ENCODE data around the gene DBI.
"Not testable (repeated sequence)": the region's sequence is repeated elsewhere in the genome, so short reads cannot be mapped to it uniquely, and the experiment has no call there.

The DBI gene

GRCh38 chr2:119365436-119365835 is 1.3 kb upstream of the DBI start:
- Histone ChIP-seq H3K27ac (ENCODE audit: low read depth, low read length) (no peak overlapping the region), H3K9ac (ENCODE audit: low read depth, low read length) (peak overlapping the region; percentile 81; the same call in 1 of the 2 replicates), H3K36me3 (ENCODE audit: insufficient read depth, low read length) (peaks cover 23% of the 10 kb centered on the region), H3K4me1 (ENCODE audit: insufficient read depth, low read length) (peaks cover 14% of the 10 kb centered on the region; the same call in 1 of the 2 replicates), H3K4me3 (ENCODE audit: low read length) (peak overlapping the region; percentile 83), H3K27me3 (ENCODE audit: insufficient read depth, low read length) (no peaks in the 10 kb centered on the region), H3K9me3 (ENCODE audit: insufficient read depth, low read depth, low read length) (no peaks in the 10 kb centered on the region)
- WGBS: 49% methylated on average over 6 of the region's 6 CpGs

GRCh38 chr2:119366161-119366648 is 572 bp upstream of the DBI start:
- Histone ChIP-seq H3K9me3 (ENCODE audit: insufficient read depth, low read depth, low read length) (no peaks in the 10 kb centered on the region), H3K4me1 (ENCODE audit: insufficient read depth, low read length) (peaks cover 14% of the 10 kb centered on the region; the same call in 1 of the 2 replicates), H3K4me3 (ENCODE audit: low read length) (peak overlapping the region; percentile 83), H3K27me3 (ENCODE audit: insufficient read depth, low read length) (no peaks in the 10 kb centered on the region), H3K36me3 (ENCODE audit: insufficient read depth, low read length) (peaks cover 31% of the 10 kb centered on the region), H3K27ac (ENCODE audit: low read depth, low read length) (peak overlapping the region; percentile 67), H3K9ac (ENCODE audit: low read depth, low read length) (peak overlapping the region; percentile 81)
- 3% methylated on average over 17 of the region's 17 CpGs for WGBS

- Histone ChIP-seq H3K9ac (ENCODE audit: low read depth, low read length) (peak overlapping the region; percentile 72), H3K36me3 (ENCODE audit: insufficient read depth, low read length) (peaks cover 44% of the 10 kb centered on the region), H3K4me1 (ENCODE audit: insufficient read depth, low read length) (peaks cover 14% of the 10 kb centered on the region; the same call in 1 of the 2 replicates), H3K4me3 (ENCODE audit: low read length) (peak overlapping the region; percentile 83), H3K27me3 (ENCODE audit: insufficient read depth, low read length) (no peaks in the 10 kb centered on the region), H3K27ac (ENCODE audit: low read depth, low read length) (no peak overlapping the region), H3K9me3 (ENCODE audit: insufficient read depth, low read depth, low read length) (no peaks in the 10 kb centered on the region)
- 5% methylated on average over 32 of the region's 32 CpGs for WGBS
These were observed 809 bp downstream of the DBI start for GRCh38 chr2:119367472-119368099.

GRCh38 chr2:119369845-119370244 is 3.1 kb downstream of the DBI start:
- WGBS: 89% methylated on average over 5 of the region's 6 CpGs
- Histone ChIP-seq H3K27me3 (ENCODE audit: insufficient read depth, low read length) (no peaks in the 10 kb centered on the region), H3K27ac (ENCODE audit: low read depth, low read length) (no peak overlapping the region), H3K9ac (ENCODE audit: low read depth, low read length) (no peak overlapping the region), H3K4me1 (ENCODE audit: insufficient read depth, low read length) (peaks cover 14% of the 10 kb centered on the region; the same call in 1 of the 2 replicates), H3K36me3 (ENCODE audit: insufficient read depth, low read length) (peaks cover 60% of the 10 kb centered on the region), H3K9me3 (ENCODE audit: insufficient read depth, low read depth, low read length) (no peaks in the 10 kb centered on the region; the same call in 1 of the 2 replicates), H3K4me3 (ENCODE audit: low read length) (no peak overlapping the region)

GRCh38 chr2:119371111-119371510 is 4.3 kb downstream of the DBI start:
- 94% methylated on average over 6 of the region's 6 CpGs for WGBS
- Histone ChIP-seq H3K9ac (ENCODE audit: low read depth, low read length) (no peak overlapping the region), H3K27me3 (ENCODE audit: insufficient read depth, low read length) (no peaks in the 10 kb centered on the region), H3K27ac (ENCODE audit: low read depth, low read length) (no peak overlapping the region), H3K4me3 (ENCODE audit: low read length) (no peak overlapping the region), H3K4me1 (ENCODE audit: insufficient read depth, low read length) (peaks cover 5% of the 10 kb centered on the region; the same call in 1 of the 2 replicates), H3K9me3 (ENCODE audit: insufficient read depth, low read depth, low read length) (no peaks in the 10 kb centered on the region; the same call in 1 of the 2 replicates), H3K36me3 (ENCODE audit: insufficient read depth, low read length) (peaks cover 60% of the 10 kb centered on the region)

- H3K9me3 ChIP-seq (ENCODE audit: insufficient read depth, low read depth, low read length): no peaks in the 10 kb centered on the region; the same call in 1 of the 2 replicates
- peaks cover 60% of the 10 kb centered on the region for H3K36me3 ChIP-seq (ENCODE audit: insufficient read depth, low read length)
- peaks cover 7% of the 10 kb centered on the region; the same call in 1 of the 2 replicates for H3K4me1 ChIP-seq (ENCODE audit: insufficient read depth, low read length)
- H3K27me3 ChIP-seq (ENCODE audit: insufficient read depth, low read length): no peaks in the 10 kb centered on the region
- H3K27ac ChIP-seq (ENCODE audit: low read depth, low read length): no peak overlapping the region
- WGBS: 92% methylated on average over 7 of the region's 7 CpGs
- H3K4me3 ChIP-seq (ENCODE audit: low read length): no peak overlapping the region
- no peak overlapping the region for H3K9ac ChIP-seq (ENCODE audit: low read depth, low read length)
These were observed 6.2 kb downstream of the DBI start for GRCh38 chr2:119372778-119373568.

- WGBS: 90% methylated on average over 3 of the region's 5 CpGs
- not testable (repeated sequence) for H3K9ac ChIP-seq (ENCODE audit: low read depth, low read length)
These were observed 7.3 kb downstream of the DBI start for GRCh38 chr2:119373907-119374745.

GRCh38 chr2:119376406-119376805 is 9.6 kb downstream of the DBI start:
- H3K4me1 ChIP-seq (ENCODE audit: insufficient read depth, low read length); H3K9me3 ChIP-seq (ENCODE audit: insufficient read depth, low read depth, low read length); H3K27me3 ChIP-seq (ENCODE audit: insufficient read depth, low read length); H3K9ac ChIP-seq (ENCODE audit: low read depth, low read length); H3K27ac ChIP-seq (ENCODE audit: low read depth, low read length); H3K4me3 ChIP-seq (ENCODE audit: low read length): not testable (repeated sequence)
- H3K36me3 ChIP-seq (ENCODE audit: insufficient read depth, low read length): peaks cover 27% of the 10 kb centered on the region
- 93% methylated on average over 6 of the region's 6 CpGs for WGBS

More at GRCh38 chr2:119373907-119374745, 7.3 kb downstream of the DBI start:
- H3K9me3 ChIP-seq (ENCODE audit: insufficient read depth, low read depth, low read length); H3K27me3 ChIP-seq (ENCODE audit: insufficient read depth, low read length); H3K4me3 ChIP-seq (ENCODE audit: low read length); H3K27ac ChIP-seq (ENCODE audit: low read depth, low read length); H3K4me1 ChIP-seq (ENCODE audit: insufficient read depth, low read length): not testable (repeated sequence)
- H3K36me3 ChIP-seq (ENCODE audit: insufficient read depth, low read length): peaks cover 50% of the 10 kb centered on the region

- H3K9me3 ChIP-seq (ENCODE audit: insufficient read depth, low read depth, low read length): no peaks in the 10 kb centered on the region; the same call in 1 of the 2 replicates
- H3K9ac ChIP-seq (ENCODE audit: low read depth, low read length): no peak overlapping the region
- H3K27ac ChIP-seq (ENCODE audit: low read depth, low read length): no peak overlapping the region
- peaks cover 23% of the 10 kb centered on the region for H3K36me3 ChIP-seq (ENCODE audit: insufficient read depth, low read length)
- no peak overlapping the region for H3K4me3 ChIP-seq (ENCODE audit: low read length)
- H3K27me3 ChIP-seq (ENCODE audit: insufficient read depth, low read length): no peaks in the 10 kb centered on the region
- H3K4me1 ChIP-seq (ENCODE audit: insufficient read depth, low read length): 0 out of 2 replicates have a peak, but pooled peaks cover 4% of the 10 kb centered on the region
- 95% methylated on average over 5 of the region's 5 CpGs for WGBS
These were observed 10.0 kb downstream of the DBI start for GRCh38 chr2:119376810-119377209.

GRCh38 chr2:119377294-119377992 is 10.7 kb downstream of the DBI start:
- H3K27ac ChIP-seq (ENCODE audit: low read depth, low read length): no peak overlapping the region
- no peaks in the 10 kb centered on the region; the same call in 1 of the 2 replicates for H3K9me3 ChIP-seq (ENCODE audit: insufficient read depth, low read depth, low read length)
- H3K9ac ChIP-seq (ENCODE audit: low read depth, low read length): no peak overlapping the region
- WGBS: 94% methylated on average over 7 of the region's 7 CpGs
- no peak overlapping the region for H3K4me3 ChIP-seq (ENCODE audit: low read length)
- H3K36me3 ChIP-seq (ENCODE audit: insufficient read depth, low read length): peaks cover 17% of the 10 kb centered on the region
- no peaks in the 10 kb centered on the region for H3K27me3 ChIP-seq (ENCODE audit: insufficient read depth, low read length)
- H3K4me1 ChIP-seq (ENCODE audit: insufficient read depth, low read length): 0 out of 2 replicates have a peak, but pooled peaks cover 4% of the 10 kb centered on the region

Data from HUES64 (cell line).